PC-3 (cell line): ENCODE results near the gene ENTPD5. TPM values are rescaled to one million over a fixed set of nuclear protein-coding genes. Genes with fewer than 3 reads are reported as not detected.
A peak's percentile ranks its signal among the peaks of the same experiment; 100 is the strongest.

ENCODE experiments used
- ATAC-seq: fragments of 200-7000 bp; cut with Tn5 transposase; 2 replicates; pipeline ENCODE4 v1.9.1; 2020; ENCODE audit warnings: mild to moderate bottlenecking, moderate library complexity
- BruUV-seq: library from RNA; stranded (reverse); fragments of 400-500 nt; replicated peaks from 2 replicates; lab custom pipeline; 2021; lab: Mats Ljungman, UMichigan
- CTCF ChIA-PET: fragments of 300-600 bp; sonication (Branson Sonifier 250); formaldehyde crosslinking; loops from one replicate; lab custom pipeline; 2022; ENCODE audit warnings: antibody characterized with exemption; lab: Charles Lee
- POLR2A ChIA-PET: fragments of 300-600 bp; sonication (Branson Sonifier 250); formaldehyde crosslinking; loops from one replicate; lab custom pipeline; 2022; ENCODE audit warnings: antibody characterized with exemption; ENCODE audit not compliant: unreplicated experiment; lab: Charles Lee
- DNase-seq: peaks from one replicate; pipeline ENCODE4 v3.0.0-alpha.2; 2015
- H2AFZ ChIP-seq: fragments of 300-600 bp; sonication (generic); 2 replicates; pipeline ENCODE4 v1.6.0; 2016; ENCODE audit warnings: antibody characterized with exemption, low read length
- H3F3A ChIP-seq: fragments of 300-600 bp; sonication (generic); one replicate; pipeline ENCODE4 v1.6.0; 2017; ENCODE audit warnings: antibody characterized with exemption, low read length, control low read depth, mild to moderate bottlenecking; ENCODE audit not compliant: unreplicated experiment
- H3K27ac ChIP-seq: fragments of 300-600 bp; sonication (generic); 2 replicates; pipeline ENCODE4 v1.5.1; 2016; ENCODE audit warnings: mild to moderate bottlenecking, low read length
- H3K27me3 ChIP-seq: fragments of 300-600 bp; sonication (generic); 2 replicates; pipeline ENCODE4 v1.6.1; 2016; ENCODE audit warnings: low read length, mixed read lengths
- H3K36me3 ChIP-seq: fragments of 300-600 bp; sonication (generic); 2 replicates; pipeline ENCODE4 v1.6.1; 2016; ENCODE audit warnings: low read depth, mixed run types, low read length, mixed read lengths
- H3K4me1 ChIP-seq: fragments of 300-600 bp; sonication (generic); 2 replicates; pipeline ENCODE4 v1.5.1; 2016; ENCODE audit warnings: low read length; ENCODE audit not compliant: insufficient read depth
- H3K4me2 ChIP-seq: fragments of 300-600 bp; sonication (generic); 2 replicates; pipeline ENCODE4 v1.6.0; 2016; ENCODE audit warnings: low read length
- H3K4me3 ChIP-seq: fragments of 300-600 bp; sonication (generic); 2 replicates; pipeline ENCODE4 v1.5.1; 2016; ENCODE audit warnings: mild to moderate bottlenecking, low read length, mixed read lengths
- H3K79me2 ChIP-seq: fragments of 300-600 bp; sonication (generic); 2 replicates; pipeline ENCODE4 v1.6.1; 2017; ENCODE audit warnings: low read length, mixed read lengths
- H3K9ac ChIP-seq: fragments of 300-600 bp; sonication (generic); 2 replicates; pipeline ENCODE4 v1.6.0; 2016; ENCODE audit warnings: mild to moderate bottlenecking, low read length
- H3K9me2 ChIP-seq: fragments of 300-600 bp; sonication (generic); replicated peaks from 2 replicates; pipeline ENCODE4 v1.6.1; 2016; ENCODE audit warnings: mixed run types, low read length, mixed read lengths
- H3K9me3 ChIP-seq: fragments of 300-600 bp; sonication (generic); 2 replicates; pipeline ENCODE4 v1.6.1; 2016; ENCODE audit warnings: low read length, mixed read lengths
- H4K20me1 ChIP-seq: fragments of 300-600 bp; sonication (generic); 2 replicates; pipeline ENCODE4 v1.6.1; 2016; ENCODE audit warnings: low read length, mixed read lengths
- EZH2 ChIP-seq: fragments of 300-600 bp; sonication (generic); IDR thresholded peaks from one replicate; pipeline ENCODE4 v1.6.1; 2017; ENCODE audit warnings: antibody characterized with exemption, mild to moderate bottlenecking, low read length; ENCODE audit not compliant: unreplicated experiment
- EZH2phosphoT487 ChIP-seq: fragments of 300-600 bp; sonication (generic); IDR thresholded peaks from 2 replicates; pipeline ENCODE4 v1.6.1; 2018; ENCODE audit warnings: mild to moderate bottlenecking, antibody characterized with exemption, low read length, borderline replicate concordance
- intact Hi-C: fragments of 100-400 bp; cut with micrococcal nuclease; formaldehyde crosslinking; loops from 2 replicates; pipeline ENCODE4 v1.9.0; 2023
- total RNA-seq: library from RNA; depleted of rRNA; stranded (reverse); fragments of >200 nt; gene quantifications from 2 replicates; pipeline ENCODE4 v1.2.3, GENCODE V29; 2014
- TF ChIP-seq, protein P1 (sequence below): fragments of 300-600 bp; sonication (generic); conservative IDR thresholded peaks from 2 replicates; pipeline ENCODE4 v1.5.1; 2017; ENCODE audit warnings: antibody characterized with exemption, low read depth, mild to moderate bottlenecking, low read length

Gene ENTPD5
- total RNA-seq, 1 experiment from 2014 or later: 11.2 TPM

DNA sequence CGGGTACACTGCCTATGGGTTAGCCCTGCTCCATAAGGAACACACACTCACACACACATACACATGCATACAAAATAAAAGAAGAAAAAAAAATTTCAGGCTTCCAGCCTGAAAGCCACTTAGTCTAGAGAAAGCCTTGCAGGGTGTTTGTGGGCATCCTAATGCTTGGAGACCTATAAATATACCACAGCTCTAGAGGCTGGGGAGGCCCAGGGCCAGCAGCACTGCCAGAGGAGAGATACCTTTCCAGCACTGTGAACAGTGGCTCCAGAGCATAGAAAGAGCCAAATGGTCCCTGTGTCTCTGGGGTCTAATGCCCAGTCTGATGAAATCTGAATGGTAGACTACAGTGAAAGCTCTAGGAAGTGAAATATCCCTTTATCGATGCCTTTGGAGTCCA lies 82.1 kb downstream of the ENTPD5 start:
- intact Hi-C loops: no loop called here
- POLR2A ChIA-PET: interaction anchor here (0.6 kb wide), 1 partner anchor 13 kb away, joined by 4 read pairs; the partner anchor contains the start of genes COQ6 and FAM161B
- no peaks in the 10 kb centered on the region for H4K20me1 ChIP-seq
- H3F3A ChIP-seq: no peaks in the 10 kb centered on the region
- CTCF ChIA-PET: no interaction called here
- H3K27me3 ChIP-seq: no peaks in the 10 kb centered on the region
- H3K36me3 ChIP-seq: peaks cover 21% of the 10 kb centered on the region
- no peaks in the 10 kb centered on the region for H3K79me2 ChIP-seq
- H3K9ac ChIP-seq: no peak overlapping the region
- TF ChIP-seq EZH2 (no peak), EZH2phosphoT487 (no peak)
- TF ChIP-seq, protein P1, sequence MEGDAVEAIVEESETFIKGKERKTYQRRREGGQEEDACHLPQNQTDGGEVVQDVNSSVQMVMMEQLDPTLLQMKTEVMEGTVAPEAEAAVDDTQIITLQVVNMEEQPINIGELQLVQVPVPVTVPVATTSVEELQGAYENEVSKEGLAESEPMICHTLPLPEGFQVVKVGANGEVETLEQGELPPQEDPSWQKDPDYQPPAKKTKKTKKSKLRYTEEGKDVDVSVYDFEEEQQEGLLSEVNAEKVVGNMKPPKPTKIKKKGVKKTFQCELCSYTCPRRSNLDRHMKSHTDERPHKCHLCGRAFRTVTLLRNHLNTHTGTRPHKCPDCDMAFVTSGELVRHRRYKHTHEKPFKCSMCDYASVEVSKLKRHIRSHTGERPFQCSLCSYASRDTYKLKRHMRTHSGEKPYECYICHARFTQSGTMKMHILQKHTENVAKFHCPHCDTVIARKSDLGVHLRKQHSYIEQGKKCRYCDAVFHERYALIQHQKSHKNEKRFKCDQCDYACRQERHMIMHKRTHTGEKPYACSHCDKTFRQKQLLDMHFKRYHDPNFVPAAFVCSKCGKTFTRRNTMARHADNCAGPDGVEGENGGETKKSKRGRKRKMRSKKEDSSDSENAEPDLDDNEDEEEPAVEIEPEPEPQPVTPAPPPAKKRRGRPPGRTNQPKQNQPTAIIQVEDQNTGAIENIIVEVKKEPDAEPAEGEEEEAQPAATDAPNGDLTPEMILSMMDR: no peak
- no peak overlapping the region for H3K4me3 ChIP-seq
- H3K4me2 ChIP-seq: no peak overlapping the region
- no TSS peak for BruUV-seq
- ATAC-seq: no peak
- no peak overlapping the region for H3K27ac ChIP-seq
- DNase-seq: no peak
- no peaks in the 10 kb centered on the region for H3K9me3 ChIP-seq
- H3K4me1 ChIP-seq: no peaks in the 10 kb centered on the region
- H2AFZ ChIP-seq: no peak overlapping the region
- no peaks in the 10 kb centered on the region for H3K9me2 ChIP-seq

DNA sequence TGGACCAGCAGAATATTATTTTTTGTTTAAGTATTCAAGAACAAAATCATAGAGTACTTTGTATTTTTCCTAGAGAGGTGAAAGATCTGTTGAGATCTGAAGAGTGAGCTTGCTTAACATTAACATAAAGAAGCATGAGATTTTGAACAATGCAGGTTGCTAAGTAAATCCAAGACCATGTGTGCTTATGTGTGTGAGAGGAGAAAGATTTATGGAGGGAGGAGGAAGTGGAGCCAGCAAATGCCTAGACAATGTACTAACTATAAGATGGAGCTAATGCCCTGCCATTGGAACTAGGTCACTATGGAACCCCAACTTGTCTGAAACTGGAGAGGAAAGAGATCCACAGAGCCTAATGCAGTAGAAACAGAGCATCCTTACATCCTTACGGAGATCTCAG lies 82.5 kb downstream of the ENTPD5 start:
- TF ChIP-seq EZH2 (no peak), EZH2phosphoT487 (no peak)
- TF ChIP-seq, protein P1: no peak
- ATAC-seq (no peak), DNase-seq (no peak)
- Histone ChIP-seq H3K9me3 (no peaks in the 10 kb centered on the region), H3K27ac (no peak overlapping the region), H3K9me2 (no peaks in the 10 kb centered on the region), H3K4me1 (no peaks in the 10 kb centered on the region), H2AFZ (no peak overlapping the region), H3F3A (no peaks in the 10 kb centered on the region), H3K27me3 (no peaks in the 10 kb centered on the region), H3K9ac (no peak overlapping the region), H3K79me2 (no peaks in the 10 kb centered on the region), H3K36me3 (peaks cover 26% of the 10 kb centered on the region), H4K20me1 (no peaks in the 10 kb centered on the region), H3K4me3 (no peak overlapping the region), H3K4me2 (no peak overlapping the region)
- CTCF ChIA-PET: interaction anchor here (0.6 kb wide), 1 partner anchor 13 kb away, joined by 3 read pairs; the partner anchor contains the start of genes COQ6 and FAM161B
- no TSS peak for BruUV-seq
- POLR2A ChIA-PET: no interaction called here
- intact Hi-C loops: no loop called here

DNA sequence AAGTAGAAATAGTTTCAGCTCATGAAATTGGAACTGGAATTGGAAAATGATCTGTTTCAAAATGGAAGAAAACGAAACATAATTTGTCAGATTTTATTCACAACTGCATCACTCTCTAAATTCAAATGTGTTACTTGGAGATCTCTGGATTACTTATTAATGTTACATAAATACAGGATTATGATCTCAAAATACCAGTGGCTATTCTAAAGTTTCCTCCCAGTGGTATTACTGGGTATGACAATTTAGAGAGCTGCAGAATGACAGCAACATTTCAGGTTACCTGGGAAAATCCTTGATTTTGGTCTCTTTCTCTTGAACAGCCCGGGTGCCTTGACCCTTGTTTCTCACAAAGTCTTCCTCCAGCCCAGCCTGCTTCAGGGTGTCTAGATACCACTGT lies 83.4 kb downstream of the ENTPD5 start:
- H3K27me3 ChIP-seq: no peaks in the 10 kb centered on the region
- no peak overlapping the region for H3K4me2 ChIP-seq
- no peak overlapping the region for H3K4me3 ChIP-seq
- intact Hi-C loops: loop anchor here (1.0 kb wide), 1 partner anchor 103 kb away; no protein-coding TSS in a partner anchor
- ChIA-PET POLR2A (no interaction called here), CTCF (interaction anchor here (0.5 to 1.0 kb wide), 2 partner anchors 195 to 323 kb away, joined by 3 read pairs; no protein-coding TSS in a partner anchor)
- H3K36me3 ChIP-seq: peaks cover 28% of the 10 kb centered on the region
- no peaks in the 10 kb centered on the region for H3K4me1 ChIP-seq
- H3K9me3 ChIP-seq: no peaks in the 10 kb centered on the region
- ATAC-seq: peak; percentile 53
- no peak overlapping the region for H3K27ac ChIP-seq
- H4K20me1 ChIP-seq: no peaks in the 10 kb centered on the region
- H3K9me2 ChIP-seq: no peaks in the 10 kb centered on the region
- H3K79me2 ChIP-seq: no peaks in the 10 kb centered on the region
- no peaks in the 10 kb centered on the region for H3F3A ChIP-seq
- TF ChIP-seq, protein P1: peak; percentile 56; the same call in 1 of the 2 replicates
- TF ChIP-seq EZH2phosphoT487: no peak
- no TSS peak for BruUV-seq
- DNase-seq: peak; percentile 63
- H3K9ac ChIP-seq: no peak overlapping the region
- no peak overlapping the region for H2AFZ ChIP-seq
